ENCODE measurements around the gene TMEM80. TPM values are rescaled to one million over a fixed set of nuclear protein-coding genes. Genes with fewer than 3 reads are reported as not detected.
A peak's percentile ranks its signal among the peaks of the same experiment; 100 is the strongest.

The TMEM80 gene
- total RNA-seq, 2 experiments from 2014 or later: 38.9 to 39.7 TPM

- H3K9me3 Mint-ChIP-seq: no peaks in the 10 kb centered on the region
- peaks cover 14% of the 10 kb centered on the region for H3K4me1 Mint-ChIP-seq
- H3K4me3 Mint-ChIP-seq: peak overlapping the region; percentile 30
- H3K36me3 Mint-ChIP-seq: no peaks in the 10 kb centered on the region
- peaks cover 18% of the 10 kb centered on the region for H3K27me3 Mint-ChIP-seq
- DNase-seq (no peak), ATAC-seq (ENCODE audit: low read depth) (no peak)
- H3K27ac Mint-ChIP-seq: no peak overlapping the region
- POLR2A ChIA-PET: interaction anchor here (0.9 to 5.5 kb wide), 6 partner anchors 16 to 185 kb away, joined by 3 to 26 read pairs (median 3); partner anchors contain the start of genes DEAF1, IRF7, LRRC56 and PHRF1
Measured at GRCh38 chr11:722346-722811, 26.8 kb downstream of the TMEM80 start.

- POLR2A ChIA-PET: interaction anchor here (1.4 to 5.5 kb wide), 3 partner anchors 27 to 168 kb away, joined by 3 to 26 read pairs (median 24); partner anchors contain the start of genes DEAF1 and TMEM80
- Mint-ChIP-seq H3K36me3 (no peaks in the 10 kb centered on the region), H3K27me3 (peaks cover 18% of the 10 kb centered on the region), H3K9me3 (no peaks in the 10 kb centered on the region), H3K4me3 (peak overlapping the region; percentile 76), H3K4me1 (peaks cover 14% of the 10 kb centered on the region), H3K27ac (peak overlapping the region; percentile 78)
- DNase-seq: no peak
- peak; percentile 24 for ATAC-seq (ENCODE audit: low read depth)
Measured at GRCh38 chr11:723120-723883, 27.7 kb downstream of the TMEM80 start.

GRCh38 chr11:724049-724777, 28.6 kb downstream of the TMEM80 start:
- peaks cover 14% of the 10 kb centered on the region for H3K4me1 Mint-ChIP-seq
- H3K27ac Mint-ChIP-seq: no peak overlapping the region
- peaks cover 16% of the 10 kb centered on the region for H3K27me3 Mint-ChIP-seq
- POLR2A ChIA-PET: interaction anchor here (1.4 to 5.5 kb wide), 5 partner anchors 28 to 189 kb away, joined by 3 to 26 read pairs (median 10); partner anchors contain the start of genes DEAF1, HRAS and TMEM80
- no peak for DNase-seq
- no peaks in the 10 kb centered on the region for H3K36me3 Mint-ChIP-seq
- H3K9me3 Mint-ChIP-seq: no peaks in the 10 kb centered on the region
- H3K4me3 Mint-ChIP-seq: no peak overlapping the region
- no peak for ATAC-seq (ENCODE audit: low read depth)

- POLR2A ChIA-PET: interaction anchor here (1.2 to 5.5 kb wide), 10 partner anchors 22 to 283 kb away, joined by 3 to 26 read pairs (median 8); partner anchors contain the start of genes ANO9, DEAF1, HRAS and LMNTD2
- ATAC-seq (ENCODE audit: low read depth) (no peak), DNase-seq (no peak)
- Mint-ChIP-seq H3K9me3 (no peaks in the 10 kb centered on the region), H3K4me3 (peak overlapping the region; percentile 79), H3K4me1 (peaks cover 14% of the 10 kb centered on the region), H3K27me3 (peaks cover 11% of the 10 kb centered on the region), H3K27ac (peak overlapping the region; percentile 73), H3K36me3 (no peaks in the 10 kb centered on the region)
Measured at GRCh38 chr11:724778-725386, 29.3 kb downstream of the TMEM80 start.

DNA sequence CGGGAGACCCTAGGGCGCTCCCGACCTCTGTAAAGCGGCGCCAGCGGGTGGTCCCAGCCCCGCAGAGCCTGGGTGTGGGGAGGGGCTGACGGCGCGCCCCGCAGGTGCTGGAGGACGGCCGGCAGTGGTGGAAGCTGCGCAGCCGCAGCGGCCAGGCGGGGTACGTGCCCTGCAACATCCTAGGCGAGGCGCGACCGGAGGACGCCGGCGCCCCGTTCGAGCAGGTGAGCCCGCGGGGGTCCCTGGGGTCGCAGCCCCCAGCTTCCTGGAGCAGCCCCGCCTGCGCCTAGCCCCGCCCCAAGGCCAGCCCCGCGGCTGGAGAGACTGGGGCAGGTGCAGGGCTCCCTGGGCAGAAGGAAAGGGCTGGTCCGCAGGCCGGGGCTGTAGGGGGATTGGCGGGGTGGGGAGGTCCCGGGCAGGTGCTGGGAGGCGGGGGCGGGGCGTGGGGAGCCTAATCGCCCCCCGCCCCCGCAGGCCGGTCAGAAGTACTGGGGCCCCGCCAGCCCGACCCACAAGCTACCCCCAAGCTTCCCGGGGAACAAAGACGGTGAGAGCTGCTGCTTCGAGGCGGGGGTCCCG, 30.1 kb downstream of the TMEM80 start:
- Mint-ChIP-seq H3K4me3 (peak overlapping the region; percentile 79), H3K36me3 (no peaks in the 10 kb centered on the region), H3K27ac (peak overlapping the region; percentile 73), H3K27me3 (peaks cover 9% of the 10 kb centered on the region), H3K4me1 (peaks cover 13% of the 10 kb centered on the region), H3K9me3 (no peaks in the 10 kb centered on the region)
- DNase-seq (peak; percentile 66), ATAC-seq (ENCODE audit: low read depth) (peak; percentile 19)
- POLR2A ChIA-PET: interaction anchor here (1.0 to 2.8 kb wide), 21 partner anchors 8 to 284 kb away, joined by 3 to 18 read pairs (median 6); partner anchors contain the start of genes ANO9, DEAF1, GATD1 and HRAS

DNA sequence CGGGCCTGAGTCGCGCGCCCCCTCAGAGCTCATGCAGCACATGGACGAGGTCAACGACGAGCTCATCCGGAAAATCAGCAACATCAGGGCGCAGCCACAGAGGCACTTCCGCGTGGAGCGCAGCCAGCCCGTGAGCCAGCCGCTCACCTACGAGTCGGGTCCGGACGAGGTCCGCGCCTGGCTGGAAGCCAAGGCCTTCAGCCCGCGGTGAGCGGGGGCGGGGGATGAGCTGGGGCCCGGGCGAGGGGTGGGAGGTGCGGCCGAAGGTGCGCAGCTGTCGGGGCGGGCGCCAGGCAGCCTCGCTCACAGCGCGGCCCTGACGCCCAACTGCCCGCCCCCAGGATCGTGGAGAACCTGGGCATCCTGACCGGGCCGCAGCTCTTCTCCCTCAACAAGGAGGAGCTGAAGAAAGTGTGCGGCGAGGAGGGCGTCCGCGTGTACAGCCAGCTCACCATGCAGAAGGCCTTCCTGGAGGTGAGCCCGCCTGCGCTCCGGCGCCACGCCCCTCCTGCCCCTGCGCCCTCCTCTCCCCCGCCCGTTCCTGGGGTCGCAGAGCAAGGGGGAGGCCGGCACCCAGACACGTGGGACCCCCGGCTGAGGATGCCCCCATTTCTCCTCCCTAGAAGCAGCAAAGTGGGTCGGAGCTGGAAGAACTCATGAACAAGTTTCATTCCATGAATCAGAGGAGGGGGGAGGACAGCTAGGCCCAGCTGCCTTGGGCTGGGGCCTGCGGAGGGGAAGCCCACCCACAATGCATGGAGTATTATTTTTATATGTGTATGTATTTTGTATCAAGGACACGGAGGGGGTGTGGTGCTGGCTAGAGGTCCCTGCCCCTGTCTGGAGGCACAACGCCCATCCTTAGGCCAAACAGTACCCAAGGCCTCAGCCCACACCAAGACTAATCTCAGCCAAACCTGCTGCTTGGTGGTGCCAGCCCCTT, 30.9 kb downstream of the TMEM80 start:
- peaks cover 11% of the 10 kb centered on the region for H3K4me1 Mint-ChIP-seq
- H3K4me3 Mint-ChIP-seq: peak overlapping the region; percentile 78
- ATAC-seq (ENCODE audit: low read depth) (peak; percentile 65), DNase-seq (peak; percentile 72)
- no peaks in the 10 kb centered on the region for H3K9me3 Mint-ChIP-seq
- H3K27ac Mint-ChIP-seq: peak overlapping the region; percentile 70
- POLR2A ChIA-PET: interaction anchor here (1.0 to 2.8 kb wide), 22 partner anchors 9 to 285 kb away, joined by 3 to 18 read pairs (median 6); partner anchors contain the start of genes ANO9, DEAF1, GATD1 and HRAS
- H3K36me3 Mint-ChIP-seq: no peaks in the 10 kb centered on the region
- peaks cover 7% of the 10 kb centered on the region for H3K27me3 Mint-ChIP-seq

DNA sequence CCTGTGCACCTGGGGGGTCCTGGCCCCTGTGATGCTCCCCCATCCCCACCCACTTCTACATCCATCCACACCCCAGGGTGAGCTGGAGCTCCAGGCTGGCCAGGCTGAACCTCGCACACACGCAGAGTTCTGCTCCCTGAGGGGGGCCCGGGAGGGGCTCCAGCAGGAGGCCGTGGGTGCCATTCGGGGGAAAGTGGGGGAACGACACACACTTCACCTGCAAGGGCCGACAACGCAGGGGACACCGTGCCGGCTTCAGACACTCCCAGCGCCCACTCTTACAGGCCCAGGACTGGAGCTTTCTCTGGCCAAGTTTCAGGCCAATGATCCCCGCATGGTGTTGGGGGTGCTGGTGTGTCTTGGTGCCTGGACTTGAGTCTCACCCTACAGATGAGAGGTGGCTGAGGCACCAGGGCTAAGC, 31.7 kb downstream of the TMEM80 start:
- Mint-ChIP-seq H3K36me3 (no peaks in the 10 kb centered on the region), H3K4me1 (peaks cover 11% of the 10 kb centered on the region), H3K27ac (no peak overlapping the region), H3K27me3 (peaks cover 4% of the 10 kb centered on the region), H3K4me3 (no peak overlapping the region), H3K9me3 (no peaks in the 10 kb centered on the region)
- POLR2A ChIA-PET: interaction anchor here (1.1 to 2.4 kb wide), 6 partner anchors 21 to 221 kb away, joined by 3 to 18 read pairs (median 6); partner anchors contain the start of genes DEAF1, IRF7, RNH1 and TMEM80
- DNase-seq: no peak
- no peak for ATAC-seq (ENCODE audit: low read depth)

GRCh38 chr11:727859-728748, 32.5 kb downstream of the TMEM80 start:
- Mint-ChIP-seq H3K4me3 (no peak overlapping the region), H3K27ac (no peak overlapping the region), H3K9me3 (no peaks in the 10 kb centered on the region), H3K27me3 (peaks cover 3% of the 10 kb centered on the region), H3K36me3 (no peaks in the 10 kb centered on the region), H3K4me1 (peaks cover 9% of the 10 kb centered on the region)
- DNase-seq: peak; percentile 89
- POLR2A ChIA-PET: interaction anchor here (0.6 to 2.4 kb wide), 3 partner anchors 20 to 50 kb away, joined by 3 to 11 read pairs (median 3); no protein-coding TSS in a partner anchor
- peak; percentile 59 for ATAC-seq (ENCODE audit: low read depth)

GRCh38 chr11:728901-729491, 33.4 kb downstream of the TMEM80 start:
- Mint-ChIP-seq H3K9me3 (no peaks in the 10 kb centered on the region), H3K27ac (no peak overlapping the region), H3K27me3 (peaks cover 2% of the 10 kb centered on the region), H3K36me3 (no peaks in the 10 kb centered on the region), H3K4me3 (no peak overlapping the region), H3K4me1 (peaks cover 5% of the 10 kb centered on the region)
- ATAC-seq (ENCODE audit: low read depth) (no peak), DNase-seq (no peak)
- POLR2A ChIA-PET: interaction anchor here (0.6 to 0.7 kb wide), 2 partner anchors 19 to 49 kb away, joined by 3 read pairs; no protein-coding TSS in a partner anchor

- POLR2A ChIA-PET: no interaction called here
- no peaks in the 10 kb centered on the region for H3K36me3 Mint-ChIP-seq
- no peak overlapping the region for H3K27ac Mint-ChIP-seq
- no peaks in the 10 kb centered on the region for H3K9me3 Mint-ChIP-seq
- no peak for DNase-seq
- H3K4me1 Mint-ChIP-seq: peaks cover 3% of the 10 kb centered on the region
- no peak for ATAC-seq (ENCODE audit: low read depth)
- no peaks in the 10 kb centered on the region for H3K27me3 Mint-ChIP-seq
- H3K4me3 Mint-ChIP-seq: no peak overlapping the region
Measured at GRCh38 chr11:729492-730074, 34.0 kb downstream of the TMEM80 start.
